ENCODE results near the gene SPATA7.

Gene SPATA7

DNA sequence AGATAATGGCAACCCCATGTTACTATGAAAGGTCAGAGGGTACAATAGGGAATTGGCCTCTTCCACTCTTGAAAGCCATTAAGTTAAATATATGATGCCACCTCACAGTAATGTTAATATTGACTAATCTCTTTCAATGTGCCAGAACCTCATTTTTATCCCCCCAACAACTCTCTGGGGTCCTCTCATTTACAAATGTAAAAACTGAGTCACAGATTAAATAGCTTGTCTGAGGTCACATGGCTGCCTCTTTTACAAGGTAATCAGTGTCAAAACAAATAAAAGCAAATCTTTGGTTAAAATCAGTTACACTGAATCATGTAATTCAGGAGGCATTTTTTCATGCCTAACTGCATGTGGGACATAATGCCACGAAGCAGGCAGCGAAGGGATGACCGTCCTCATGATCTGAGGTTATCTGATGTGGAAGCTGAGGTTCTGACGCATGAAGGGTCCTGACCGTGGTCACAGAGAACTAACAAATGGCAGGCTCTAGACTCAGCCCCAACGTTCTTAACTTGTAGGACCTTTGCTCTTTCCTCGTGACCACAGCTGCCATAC lies 90.8 kb downstream of the SPATA7 start:
- Histone ChIP-seq H3K4me2 (ENCODE audit: insufficient read depth, low read length, poor library complexity, severe bottlenecking) (no peak overlapping the region), H2AFZ (ENCODE audit: low read length) (no peak overlapping the region), H2BK120ac (ENCODE audit: low read depth, low read length) (no peak overlapping the region), H2BK5ac (ENCODE audit: low read length) (no peak overlapping the region), H2BK15ac (ENCODE audit: low read length) (no peak overlapping the region), H2AK5ac (ENCODE audit: low read depth, low read length) (no peak overlapping the region), H3K36me3 (replicated peaks in 1 of 2; ENCODE audit: control insufficient read depth in 2 of 2, insufficient read depth in 2 of 2, low read length in 2 of 2) (peaks cover 41 to 92% of the 10 kb centered on the region in 2 donors), H3K4me3 (ENCODE audit: low read length in 2 of 2) (no peak overlapping the region), H3K79me1 (ENCODE audit: low read depth, low read length) (peaks cover 5% of the 10 kb centered on the region), H4K8ac (ENCODE audit: low read depth, low read length) (no peak overlapping the region), H3K14ac (ENCODE audit: low read length) (no peak overlapping the region), H3K27ac (replicated peaks; ENCODE audit: low read length) (no peak overlapping the region), H4K91ac (ENCODE audit: low read depth, low read length, poor library complexity) (no peak overlapping the region), H2BK12ac (ENCODE audit: low read length) (no peak overlapping the region), H3K23ac (ENCODE audit: low read depth, low read length, poor library complexity) (no peak overlapping the region), H3K9me3 (replicated peaks in 1 of 2; ENCODE audit: control insufficient read depth in 2 of 2, insufficient read depth in 1 of 2, low read depth in 1 of 2, low read length in 2 of 2) (peaks cover 0 to 5% of the 10 kb centered on the region in 2 donors), H3K4me1 (ENCODE audit: control insufficient read depth in 2 of 2, insufficient read depth in 1 of 2, low read depth in 1 of 2, low read length in 2 of 2) (no peaks in the 10 kb centered on the region), H3K27me3 (ENCODE audit: control insufficient read depth in 3 of 3, insufficient read depth in 3 of 3, low read depth in 1 of 3, low read length in 3 of 3) (no peaks in the 10 kb centered on the region), H3K18ac (ENCODE audit: low read length) (no peak overlapping the region), H3K9ac (ENCODE audit: low read depth, low read length, poor library complexity) (no peak overlapping the region), H3K4ac (ENCODE audit: low read length) (no peak overlapping the region)
- DNase-seq (ENCODE audit: low spot score), result no peak
- no CpG with 5 or more reads among the region's 7 CpGs for WGBS, 2 donors (ENCODE audit: extremely low coverage in 2 of 2, insufficient read length in 2 of 2, insufficient replicate concordance in 1 of 2)

DNA sequence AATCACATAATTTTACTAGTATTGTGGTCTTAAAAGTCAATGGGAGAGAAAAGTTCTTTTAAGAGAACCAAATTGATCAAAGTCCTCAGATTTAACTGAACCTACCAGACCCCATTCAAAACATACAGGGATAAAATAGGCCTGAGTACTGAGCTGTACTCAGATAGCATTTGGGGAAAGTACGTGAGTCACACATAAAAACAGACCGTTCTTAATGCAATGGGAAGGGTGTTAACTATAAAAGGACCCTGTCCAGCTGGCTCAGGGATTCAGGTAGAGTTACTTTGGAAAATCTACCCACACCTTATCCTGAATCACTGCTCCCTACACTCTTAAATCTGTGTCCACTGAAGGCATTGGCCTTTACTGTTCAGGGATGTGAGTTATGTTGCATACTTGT lies 91.4 kb downstream of the SPATA7 start:
- Histone ChIP-seq H4K8ac (ENCODE audit: low read depth, low read length) (no peak overlapping the region), H3K18ac (ENCODE audit: low read length) (no peak overlapping the region), H3K23ac (ENCODE audit: low read depth, low read length, poor library complexity) (no peak overlapping the region), H3K4me2 (ENCODE audit: insufficient read depth, low read length, poor library complexity, severe bottlenecking) (no peak overlapping the region), H3K79me1 (ENCODE audit: low read depth, low read length) (peaks cover 5% of the 10 kb centered on the region), H3K4me3 (ENCODE audit: low read length in 2 of 2) (no peak overlapping the region), H3K4me1 (ENCODE audit: control insufficient read depth in 2 of 2, insufficient read depth in 1 of 2, low read depth in 1 of 2, low read length in 2 of 2) (no peaks in the 10 kb centered on the region), H3K4ac (ENCODE audit: low read length) (no peak overlapping the region), H3K14ac (ENCODE audit: low read length) (no peak overlapping the region), H2BK15ac (ENCODE audit: low read length) (no peak overlapping the region), H2AFZ (ENCODE audit: low read length) (no peak overlapping the region), H3K9ac (ENCODE audit: low read depth, low read length, poor library complexity) (no peak overlapping the region), H3K27ac (replicated peaks; ENCODE audit: low read length) (no peak overlapping the region), H2BK12ac (ENCODE audit: low read length) (no peak overlapping the region), H4K91ac (ENCODE audit: low read depth, low read length, poor library complexity) (no peak overlapping the region), H2BK5ac (ENCODE audit: low read length) (no peak overlapping the region), H2AK5ac (ENCODE audit: low read depth, low read length) (no peak overlapping the region), H3K36me3 (replicated peaks in 1 of 2; ENCODE audit: control insufficient read depth in 2 of 2, insufficient read depth in 2 of 2, low read length in 2 of 2) (peaks cover 42 to 87% of the 10 kb centered on the region in 2 donors), H3K27me3 (ENCODE audit: control insufficient read depth in 3 of 3, insufficient read depth in 3 of 3, low read depth in 1 of 3, low read length in 3 of 3) (no peaks in the 10 kb centered on the region), H2BK120ac (ENCODE audit: low read depth, low read length) (no peak overlapping the region), H3K9me3 (replicated peaks in 1 of 2; ENCODE audit: control insufficient read depth in 2 of 2, insufficient read depth in 1 of 2, low read depth in 1 of 2, low read length in 2 of 2) (peaks cover 0 to 5% of the 10 kb centered on the region in 2 donors)
- DNase-seq (ENCODE audit: low spot score), result no peak
- WGBS, 2 donors (ENCODE audit: extremely low coverage in 2 of 2, insufficient read length in 2 of 2, insufficient replicate concordance in 1 of 2), result no CpG with 5 or more reads among the region's 2 CpGs

DNA sequence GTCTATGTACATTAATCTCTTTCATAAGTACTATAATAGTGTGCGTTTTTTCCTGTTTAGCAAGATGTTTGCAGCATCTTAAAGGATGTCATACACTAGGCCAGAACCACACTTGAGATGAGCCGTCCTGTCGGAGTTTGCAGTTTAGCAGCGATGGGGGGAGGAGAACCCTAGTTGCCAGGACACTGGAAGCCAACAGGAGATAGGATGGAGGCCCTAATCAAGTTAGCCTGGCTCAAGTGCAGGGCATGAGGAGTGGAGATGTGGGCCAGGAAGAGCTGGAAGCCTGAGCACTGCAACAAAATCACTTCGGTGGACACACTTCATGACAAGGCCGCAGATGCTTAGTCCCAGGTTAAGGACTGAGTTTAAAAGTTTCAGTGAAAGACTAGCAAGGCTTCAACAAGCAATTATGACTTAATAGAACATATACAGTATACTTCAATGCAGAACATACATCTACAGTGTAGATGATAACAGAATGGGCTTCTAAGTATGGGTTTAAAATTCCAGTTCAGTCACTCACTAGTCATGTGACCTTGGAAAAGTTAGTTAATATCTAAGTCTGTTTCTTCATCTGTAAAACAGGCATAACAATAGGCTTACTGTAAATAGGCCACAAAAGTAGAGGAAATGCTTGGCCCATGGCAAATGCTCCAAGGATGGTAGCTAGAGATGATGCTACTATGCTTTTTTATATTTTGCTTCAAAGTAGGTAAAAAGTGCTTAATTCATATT lies 92.2 kb downstream of the SPATA7 start:
- no peak overlapping the region for H3K23ac ChIP-seq (ENCODE audit: low read depth, low read length, poor library complexity)
- H4K91ac ChIP-seq (ENCODE audit: low read depth, low read length, poor library complexity), result no peak overlapping the region
- H3K18ac ChIP-seq (ENCODE audit: low read length), result no peak overlapping the region
- no peak overlapping the region for H3K4ac ChIP-seq (ENCODE audit: low read length)
- H2AK5ac ChIP-seq (ENCODE audit: low read depth, low read length), result no peak overlapping the region
- peaks cover 0 to 5% of the 10 kb centered on the region in 2 donors for H3K9me3 ChIP-seq (replicated peaks in 1 of 2; ENCODE audit: control insufficient read depth in 2 of 2, insufficient read depth in 1 of 2, low read depth in 1 of 2, low read length in 2 of 2)
- H3K4me1 ChIP-seq (ENCODE audit: control insufficient read depth in 2 of 2, insufficient read depth in 1 of 2, low read depth in 1 of 2, low read length in 2 of 2), result no peaks in the 10 kb centered on the region
- peaks cover 42 to 80% of the 10 kb centered on the region in 2 donors for H3K36me3 ChIP-seq (replicated peaks in 1 of 2; ENCODE audit: control insufficient read depth in 2 of 2, insufficient read depth in 2 of 2, low read length in 2 of 2)
- no peak overlapping the region for H3K4me2 ChIP-seq (ENCODE audit: insufficient read depth, low read length, poor library complexity, severe bottlenecking)
- peaks cover 5% of the 10 kb centered on the region for H3K79me1 ChIP-seq (ENCODE audit: low read depth, low read length)
- H3K27me3 ChIP-seq (ENCODE audit: control insufficient read depth in 3 of 3, insufficient read depth in 3 of 3, low read depth in 1 of 3, low read length in 3 of 3), result no peaks in the 10 kb centered on the region
- H2BK120ac ChIP-seq (ENCODE audit: low read depth, low read length), result no peak overlapping the region
- no peak overlapping the region for H3K27ac ChIP-seq (replicated peaks; ENCODE audit: low read length)
- H2BK12ac ChIP-seq (ENCODE audit: low read length), result no peak overlapping the region
- H3K9ac ChIP-seq (ENCODE audit: low read depth, low read length, poor library complexity), result no peak overlapping the region
- no peak overlapping the region for H3K14ac ChIP-seq (ENCODE audit: low read length)
- no peak for DNase-seq (ENCODE audit: low spot score)
- no peak overlapping the region for H2AFZ ChIP-seq (ENCODE audit: low read length)
- no peak overlapping the region for H2BK5ac ChIP-seq (ENCODE audit: low read length)
- no peak overlapping the region for H2BK15ac ChIP-seq (ENCODE audit: low read length)
- H3K4me3 ChIP-seq (ENCODE audit: low read length in 2 of 2), result no peak overlapping the region
- WGBS, 2 donors (ENCODE audit: extremely low coverage in 2 of 2, insufficient read length in 2 of 2, insufficient replicate concordance in 1 of 2), result no CpG with 5 or more reads among the region's 6 CpGs
- H4K8ac ChIP-seq (ENCODE audit: low read depth, low read length), result no peak overlapping the region

DNA sequence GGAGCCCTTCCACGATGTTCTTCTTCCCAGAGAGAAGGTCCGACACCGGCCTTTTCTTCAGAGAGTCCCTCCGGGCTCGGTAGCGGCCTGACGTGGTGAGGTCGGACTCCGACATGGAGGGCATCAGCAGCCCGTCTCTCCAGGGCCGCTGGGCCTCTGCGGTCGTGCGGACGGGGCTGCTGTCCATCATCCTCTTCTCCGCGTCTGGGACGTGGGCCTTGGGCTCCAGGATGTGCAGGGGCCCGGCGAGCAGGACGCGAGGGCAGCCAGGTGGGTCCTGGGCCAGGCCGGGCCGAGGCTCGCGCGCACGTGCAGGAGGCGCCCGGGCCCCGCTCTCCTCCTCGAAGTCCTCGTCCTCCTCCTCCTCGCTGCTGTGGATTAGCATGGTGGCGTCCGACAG lies 93.5 kb downstream of the SPATA7 start:
- Histone ChIP-seq H3K4me1 (ENCODE audit: control insufficient read depth in 2 of 2, insufficient read depth in 1 of 2, low read depth in 1 of 2, low read length in 2 of 2) (no peaks in the 10 kb centered on the region), H3K23ac (ENCODE audit: low read depth, low read length, poor library complexity) (no peak overlapping the region), H2AFZ (ENCODE audit: low read length) (no peak overlapping the region), H3K27ac (replicated peaks; ENCODE audit: low read length) (no peak overlapping the region), H2AK5ac (ENCODE audit: low read depth, low read length) (no peak overlapping the region), H4K91ac (ENCODE audit: low read depth, low read length, poor library complexity) (no peak overlapping the region), H2BK5ac (ENCODE audit: low read length) (no peak overlapping the region), H3K18ac (ENCODE audit: low read length) (no peak overlapping the region), H2BK15ac (ENCODE audit: low read length) (no peak overlapping the region), H2BK120ac (ENCODE audit: low read depth, low read length) (no peak overlapping the region), H3K4me3 (ENCODE audit: low read length in 2 of 2) (no peak overlapping the region), H3K4me2 (ENCODE audit: insufficient read depth, low read length, poor library complexity, severe bottlenecking) (no peak overlapping the region), H3K4ac (ENCODE audit: low read length) (no peak overlapping the region), H4K8ac (ENCODE audit: low read depth, low read length) (no peak overlapping the region), H3K27me3 (ENCODE audit: control insufficient read depth in 3 of 3, insufficient read depth in 3 of 3, low read depth in 1 of 3, low read length in 3 of 3) (no peaks in the 10 kb centered on the region), H3K9me3 (replicated peaks in 1 of 2; ENCODE audit: control insufficient read depth in 2 of 2, insufficient read depth in 1 of 2, low read depth in 1 of 2, low read length in 2 of 2) (peaks cover 0 to 5% of the 10 kb centered on the region in 2 donors), H3K36me3 (replicated peaks in 1 of 2; ENCODE audit: control insufficient read depth in 2 of 2, insufficient read depth in 2 of 2, low read length in 2 of 2) (peaks cover 44 to 76% of the 10 kb centered on the region in 2 donors), H3K9ac (ENCODE audit: low read depth, low read length, poor library complexity) (no peak overlapping the region), H3K79me1 (ENCODE audit: low read depth, low read length) (peaks cover 5% of the 10 kb centered on the region), H3K14ac (ENCODE audit: low read length) (no peak overlapping the region), H2BK12ac (ENCODE audit: low read length) (no peak overlapping the region)
- DNase-seq (ENCODE audit: low spot score), result no peak
- WGBS, 2 donors (ENCODE audit: extremely low coverage in 2 of 2, insufficient read length in 2 of 2, insufficient replicate concordance in 1 of 2), result no CpG with 5 or more reads among the region's 36 CpGs

Data from neuronal stem cell (in vitro differentiated cells).